Prostate gland (tissue), 2 donors: Measurements from ENCODE around the gene ABCA2.

Experiments used
- CTCF ChIP-seq, 4 experiments: fragments of 200-600 bp in 2 of 4; fragments of 450-650 bp in 2 of 4; sonication (generic) in 2 of 4; IDR thresholded peaks; 1 replicate in 3 of 4; 2 replicates in 1 of 4; pipeline ENCODE4 v1.5.1; 2016 to 2019; ENCODE audit warnings: antibody characterized with exemption in 4 of 4, mild to moderate bottlenecking in 2 of 4, moderate library complexity in 2 of 4
- POLR2A ChIP-seq: fragments of 450-650 bp; IDR thresholded peaks from one replicate; pipeline ENCODE4 v1.6.1; 2016; ENCODE audit warnings: antibody characterized with exemption, mild to moderate bottlenecking
- POLR2AphosphoS5 ChIP-seq: sonication (generic); formaldehyde crosslinking; IDR thresholded peaks from one replicate; pipeline ENCODE4 v1.6.1; 2017; ENCODE audit warnings: antibody characterized with exemption

- TF ChIP-seq POLR2A (no peak), POLR2AphosphoS5 (no peak), CTCF (IDR thresholded peaks at IDR 0.05) (no peak)
Measured at GRCh38 chr9:136957461-136957860, 70.6 kb downstream of the ABCA2 start.
